GM18526 (cell line): Measurements from ENCODE around the gene KRTAP5-6.

Source experiments
- POLR2A ChIP-seq: IDR thresholded peaks from 3 replicates; pipeline ENCODE4 v1.6.1; 2011; ENCODE audit not compliant: insufficient read length; ENCODE audit errors: extremely low read depth

The KRTAP5-6 gene

DNA sequence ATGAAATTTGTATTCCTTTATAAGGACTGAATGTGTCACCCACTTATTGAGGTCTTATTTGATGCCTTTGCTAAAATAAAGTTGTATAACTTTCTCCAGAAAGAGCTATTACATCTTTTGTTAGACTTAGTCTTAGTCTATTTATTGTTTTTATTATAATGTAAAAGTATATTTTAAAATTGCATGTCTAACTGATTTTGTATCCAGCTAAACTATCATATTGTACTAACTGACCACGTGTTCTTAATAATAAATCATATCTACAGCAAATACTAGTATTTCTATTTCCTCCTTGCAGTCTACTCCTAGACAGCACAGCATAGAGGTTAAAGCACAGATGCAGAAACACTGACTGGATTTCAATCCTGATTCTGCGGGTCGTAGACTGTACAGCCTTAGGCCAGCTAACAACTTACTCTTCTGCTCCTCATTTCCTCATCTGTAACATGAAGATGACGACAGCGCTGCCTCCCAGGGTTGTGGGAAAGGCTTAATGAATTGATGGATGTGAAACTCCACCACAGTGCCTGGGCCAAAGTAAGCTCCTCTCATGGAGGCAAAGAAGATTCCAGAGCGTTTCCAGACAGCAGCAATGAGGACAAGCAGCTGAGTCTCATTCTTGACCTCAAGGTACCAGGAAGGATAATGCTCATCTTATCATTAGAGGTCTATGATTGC is 40.2 kb downstream of the KRTAP5-6 start:
- TF ChIP-seq POLR2A = no peak

DNA sequence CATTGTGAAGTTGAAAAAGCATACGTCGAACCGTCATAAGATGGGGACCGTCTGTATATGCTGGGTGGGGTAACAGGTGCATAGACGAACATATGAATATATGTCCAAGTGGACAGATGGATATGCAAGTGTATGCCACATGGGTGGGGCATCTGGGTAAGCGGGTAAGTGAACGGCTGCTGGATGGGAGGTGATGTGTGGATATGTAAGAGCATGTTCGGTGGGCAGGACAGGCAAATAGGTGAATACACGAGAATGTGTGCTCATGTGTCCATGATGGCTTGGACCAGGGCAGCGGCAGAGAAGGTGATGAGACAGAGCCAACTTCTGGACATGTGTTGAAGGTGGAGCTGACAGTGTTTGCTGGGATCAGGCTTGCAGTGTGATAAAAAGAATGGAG is 41.4 kb downstream of the KRTAP5-6 start:
- TF ChIP-seq POLR2A = no peak

DNA sequence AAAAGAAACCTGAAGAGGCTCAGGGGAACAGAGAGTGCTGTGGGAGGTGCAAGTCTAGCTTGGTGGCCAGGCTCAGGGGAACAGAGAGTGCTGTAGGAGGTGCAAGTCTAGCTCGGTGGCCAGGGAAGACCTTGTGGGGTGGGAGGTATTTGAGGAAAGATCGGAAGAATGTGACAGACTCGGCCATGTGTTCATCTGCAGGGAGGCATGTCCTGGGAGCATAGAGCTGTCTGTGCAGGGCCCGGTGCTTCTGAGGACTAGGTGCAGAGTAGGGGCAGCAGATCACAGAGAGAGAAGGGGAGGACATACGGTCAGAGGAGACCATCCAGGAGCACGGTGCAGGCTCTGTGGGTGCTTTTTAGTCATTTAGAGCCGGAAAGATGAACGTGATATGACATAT is 42.6 kb downstream of the KRTAP5-6 start:
- no peak for TF ChIP-seq POLR2A

DNA sequence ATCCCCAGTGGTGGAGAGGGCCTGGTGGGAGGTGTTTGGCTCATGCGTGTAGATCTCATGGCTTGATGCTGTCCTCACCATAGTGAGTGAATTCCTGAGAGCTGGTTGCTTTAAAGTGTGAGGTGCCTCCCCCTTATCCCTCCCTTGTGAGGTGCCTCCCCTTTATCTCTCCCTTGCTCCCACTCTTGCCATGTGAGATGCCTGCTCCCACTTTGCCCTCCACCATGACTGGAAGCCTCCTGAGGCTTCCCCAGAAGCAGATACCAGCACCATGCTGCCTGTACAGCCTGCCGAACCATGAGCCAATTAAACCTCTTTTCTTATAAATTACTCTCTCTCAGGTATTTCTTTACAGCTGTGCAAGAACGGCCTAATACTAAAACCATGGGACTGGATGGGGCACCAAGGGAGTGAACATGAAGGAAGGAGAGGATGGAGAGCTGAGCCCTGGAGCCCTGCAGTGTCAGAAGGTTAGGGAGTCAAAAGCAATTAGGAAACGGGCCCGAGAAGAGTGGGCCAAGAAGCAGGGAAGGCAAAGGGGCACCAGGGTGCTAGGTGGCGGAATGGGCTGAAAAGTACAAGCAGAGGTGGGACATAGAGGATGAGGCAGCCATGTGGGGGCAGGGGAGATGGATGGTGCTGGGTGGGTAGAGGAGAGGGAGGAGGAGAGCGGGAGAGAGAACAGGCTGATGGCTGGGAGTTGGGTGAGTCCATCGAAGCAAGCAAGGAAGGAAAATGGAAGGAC is 44.0 kb downstream of the KRTAP5-6 start:
- no peak for TF ChIP-seq POLR2A

DNA sequence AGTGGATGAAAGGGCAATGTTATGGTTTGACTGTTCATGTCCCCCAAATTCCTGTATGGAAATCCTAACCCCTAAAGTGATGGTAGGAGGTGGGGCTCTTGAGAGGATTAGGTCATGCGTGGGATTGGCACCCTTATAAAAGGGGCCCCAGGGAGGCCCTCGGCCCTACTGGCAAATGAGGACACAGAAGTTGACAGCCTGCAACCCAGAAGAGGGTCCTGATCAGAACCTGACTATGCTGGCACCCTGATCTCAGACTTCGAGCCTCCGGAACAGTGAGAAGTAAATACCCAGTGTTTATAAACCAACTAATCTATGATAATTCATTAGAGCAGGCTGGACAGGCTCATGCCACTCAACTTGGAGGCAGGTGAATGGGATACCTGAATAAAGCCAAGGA is 44.7 kb downstream of the KRTAP5-6 start:
- no peak for TF ChIP-seq POLR2A

DNA sequence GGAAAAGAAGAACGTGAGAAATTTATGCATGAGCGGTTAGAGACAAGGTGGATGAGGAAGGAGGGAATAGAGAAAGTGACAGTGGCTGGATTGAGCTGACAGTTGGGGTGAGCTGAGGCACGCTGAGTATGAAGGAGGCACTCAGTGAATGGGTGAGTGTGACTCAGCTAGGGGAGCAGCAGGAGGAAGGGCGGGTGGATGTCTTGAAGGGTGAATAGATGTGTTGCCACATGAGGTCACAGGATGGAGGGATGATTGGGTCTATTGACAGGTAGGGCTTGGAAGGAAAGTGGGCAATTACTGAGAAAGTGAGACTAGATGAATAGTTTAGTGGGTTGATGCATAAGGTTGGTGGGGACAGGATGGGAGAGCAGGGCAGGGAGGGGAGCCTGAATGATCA is 45.4 kb downstream of the KRTAP5-6 start:
- TF ChIP-seq POLR2A = no peak

DNA sequence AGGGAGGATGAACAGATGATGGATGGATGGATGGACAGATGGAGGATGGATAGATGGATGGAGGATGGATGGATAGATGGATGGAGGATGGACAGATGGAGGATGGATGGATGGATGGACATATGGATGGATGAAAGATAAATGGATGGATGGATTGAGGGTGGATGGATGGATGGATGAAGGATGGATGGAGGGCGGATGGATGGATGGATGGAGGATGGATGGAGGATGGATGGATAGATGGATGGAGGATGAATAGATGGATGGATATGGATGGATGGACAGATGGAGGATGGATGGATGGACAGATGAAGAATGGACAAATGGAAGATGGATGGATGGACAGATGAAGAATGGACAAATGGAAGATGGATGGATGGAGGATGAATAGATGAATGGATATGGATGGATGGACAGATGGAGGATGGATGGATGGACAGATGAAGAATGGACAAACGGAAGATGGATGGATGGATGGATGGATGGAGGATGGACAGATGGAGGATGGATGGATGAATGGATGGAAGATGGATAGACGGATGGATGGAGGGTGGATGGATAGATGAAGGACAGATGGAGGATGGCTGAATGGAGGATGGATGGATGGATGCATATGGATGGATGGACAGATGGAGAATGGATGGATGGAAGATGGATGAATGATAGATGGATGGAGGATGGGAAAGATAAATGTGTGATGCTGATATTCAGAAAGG is 46.0 kb downstream of the KRTAP5-6 start:
- no peak for TF ChIP-seq POLR2A

DNA sequence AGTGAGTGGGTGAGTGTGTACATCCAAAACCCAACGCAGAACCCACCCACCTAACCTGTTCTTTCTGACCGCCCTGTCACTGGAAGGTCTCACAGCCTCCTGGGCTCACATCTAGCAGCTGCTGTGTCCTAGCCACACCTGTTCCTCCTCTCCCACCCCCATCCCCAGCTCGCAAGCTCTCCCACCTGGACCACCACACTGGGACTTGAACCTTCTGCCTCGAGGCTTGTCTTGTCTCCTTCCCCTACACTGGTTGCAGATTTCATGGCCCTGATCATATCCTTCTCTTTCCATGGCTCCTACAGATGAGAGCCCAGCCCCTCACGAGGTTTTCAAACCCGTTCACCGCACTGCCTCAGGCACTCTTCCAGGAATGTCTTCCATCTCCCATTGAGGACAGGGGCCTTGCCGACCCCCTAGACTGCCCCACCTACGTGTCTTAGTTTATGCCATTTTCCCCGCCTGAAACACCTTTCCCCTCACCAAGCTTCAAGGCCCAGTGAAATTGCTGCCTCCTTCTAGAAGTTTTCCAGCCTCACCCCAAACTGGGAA is 46.7 kb downstream of the KRTAP5-6 start:
- no peak for TF ChIP-seq POLR2A

DNA sequence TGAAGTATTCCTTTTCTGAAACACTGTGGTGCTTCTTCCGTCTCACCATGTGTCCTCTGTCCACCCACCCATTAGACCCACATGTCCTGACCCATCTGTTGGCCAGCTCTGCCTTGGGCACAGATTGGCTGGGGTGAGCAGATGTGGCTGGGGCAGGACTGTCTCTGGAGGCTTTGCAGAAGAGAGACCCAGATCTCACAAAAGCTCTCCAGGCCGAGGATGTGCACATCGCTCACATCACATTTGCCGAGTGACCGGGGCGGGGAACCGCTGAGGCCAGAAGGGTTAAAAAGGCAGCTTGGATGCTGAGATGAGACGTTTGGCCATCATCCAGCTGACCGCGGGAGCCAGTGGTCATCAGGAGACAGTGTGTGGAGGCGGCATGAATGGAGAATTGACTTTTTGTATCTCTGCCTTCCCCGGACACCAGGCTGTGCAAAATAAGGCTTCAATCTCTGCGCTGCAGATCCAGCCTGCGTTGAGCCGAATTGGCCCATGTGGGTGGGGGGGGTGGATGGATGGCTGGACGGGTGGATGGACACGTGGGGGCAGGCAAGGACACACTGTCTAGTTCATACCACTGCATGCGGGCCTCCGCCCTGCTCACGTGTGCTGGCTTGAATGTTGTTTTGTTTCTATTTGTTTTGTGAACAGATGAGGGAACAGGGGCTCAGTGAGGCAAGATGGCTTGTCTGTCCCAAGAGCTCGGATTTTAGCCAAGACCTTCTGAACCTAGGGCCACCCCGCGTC is 47.3 kb downstream of the KRTAP5-6 start:
- no peak for TF ChIP-seq POLR2A

DNA sequence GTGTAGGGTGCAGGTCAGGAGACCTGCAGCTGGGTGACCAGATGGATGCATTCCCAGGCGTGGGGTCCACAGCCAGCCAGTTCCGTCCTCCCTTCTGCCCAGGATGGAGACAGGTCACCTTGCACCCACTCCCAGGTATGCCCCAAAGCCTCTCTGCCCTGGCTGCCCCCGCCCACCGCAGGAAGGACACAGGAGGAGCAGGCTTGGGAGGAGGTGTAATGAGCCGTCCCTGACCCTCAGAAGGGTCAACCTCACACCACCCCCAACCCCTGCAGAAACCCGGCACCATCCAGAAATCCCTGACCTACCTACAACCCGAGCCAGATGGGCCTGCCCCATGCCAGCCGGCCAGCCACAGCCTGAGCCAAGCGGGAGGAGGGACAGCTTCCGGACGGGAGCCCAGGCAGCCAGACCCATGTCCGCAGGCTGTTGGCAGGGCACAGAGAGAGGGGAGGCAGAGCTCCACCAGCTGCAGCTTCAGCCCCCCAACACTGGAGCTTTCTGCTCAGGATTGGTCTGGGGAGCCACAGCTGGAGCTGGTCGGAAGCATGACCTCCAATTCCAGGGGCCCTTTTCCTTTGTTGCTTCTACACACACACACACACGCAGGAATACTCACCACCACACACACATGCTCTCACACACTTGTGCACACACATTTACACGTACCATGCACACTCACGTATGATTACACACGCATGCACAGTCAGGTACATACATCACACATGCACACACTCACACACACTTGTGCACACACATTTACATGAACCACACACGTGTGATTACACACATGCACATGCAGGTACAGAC is 48.1 kb downstream of the KRTAP5-6 start:
- no peak for TF ChIP-seq POLR2A

DNA sequence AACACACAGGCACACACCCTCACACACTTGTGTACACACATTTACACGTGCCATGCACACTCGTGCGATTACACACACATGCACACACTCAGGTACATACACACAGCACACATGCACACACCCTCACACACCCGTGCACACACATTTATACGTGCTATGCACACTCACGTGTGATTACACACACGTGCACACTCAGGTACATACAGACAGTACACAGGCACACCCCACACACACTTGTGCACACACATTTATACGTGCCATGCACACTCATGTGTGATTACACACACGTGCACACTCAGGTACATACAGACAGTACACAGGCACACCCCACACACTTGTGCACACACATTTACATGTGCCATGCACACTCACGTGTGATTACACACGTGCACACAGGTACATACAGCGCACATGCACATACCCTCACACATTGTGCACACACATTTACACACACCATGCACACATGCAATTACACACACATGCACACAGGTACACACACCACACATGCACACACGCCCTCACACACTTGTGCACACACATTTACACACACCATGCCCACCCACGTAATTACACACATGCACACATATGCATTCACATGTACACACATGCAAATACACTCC is 48.8 kb downstream of the KRTAP5-6 start:
- TF ChIP-seq POLR2A = no peak

DNA sequence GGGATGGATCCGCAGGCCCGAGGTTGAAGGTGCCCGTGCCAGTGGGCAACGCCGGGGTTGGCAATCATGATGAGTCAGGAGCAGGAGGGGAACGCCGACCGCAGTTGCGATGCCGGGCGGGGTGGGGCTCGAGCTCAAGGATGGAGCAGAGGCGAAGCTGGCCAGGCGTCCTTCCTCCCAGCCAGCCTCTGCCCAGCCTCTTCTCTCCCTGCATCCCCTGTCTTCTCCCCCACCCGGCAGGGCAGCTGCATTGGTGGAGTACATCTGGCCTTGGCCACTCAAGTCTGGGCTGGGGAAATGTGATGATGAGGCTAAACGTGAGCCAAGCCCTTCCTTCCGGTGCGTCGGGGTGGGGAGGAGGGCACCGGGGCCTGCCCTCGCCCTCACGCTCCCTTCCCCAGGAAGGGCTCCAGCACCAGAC is 49.5 kb downstream of the KRTAP5-6 start:
- TF ChIP-seq POLR2A = no peak

DNA sequence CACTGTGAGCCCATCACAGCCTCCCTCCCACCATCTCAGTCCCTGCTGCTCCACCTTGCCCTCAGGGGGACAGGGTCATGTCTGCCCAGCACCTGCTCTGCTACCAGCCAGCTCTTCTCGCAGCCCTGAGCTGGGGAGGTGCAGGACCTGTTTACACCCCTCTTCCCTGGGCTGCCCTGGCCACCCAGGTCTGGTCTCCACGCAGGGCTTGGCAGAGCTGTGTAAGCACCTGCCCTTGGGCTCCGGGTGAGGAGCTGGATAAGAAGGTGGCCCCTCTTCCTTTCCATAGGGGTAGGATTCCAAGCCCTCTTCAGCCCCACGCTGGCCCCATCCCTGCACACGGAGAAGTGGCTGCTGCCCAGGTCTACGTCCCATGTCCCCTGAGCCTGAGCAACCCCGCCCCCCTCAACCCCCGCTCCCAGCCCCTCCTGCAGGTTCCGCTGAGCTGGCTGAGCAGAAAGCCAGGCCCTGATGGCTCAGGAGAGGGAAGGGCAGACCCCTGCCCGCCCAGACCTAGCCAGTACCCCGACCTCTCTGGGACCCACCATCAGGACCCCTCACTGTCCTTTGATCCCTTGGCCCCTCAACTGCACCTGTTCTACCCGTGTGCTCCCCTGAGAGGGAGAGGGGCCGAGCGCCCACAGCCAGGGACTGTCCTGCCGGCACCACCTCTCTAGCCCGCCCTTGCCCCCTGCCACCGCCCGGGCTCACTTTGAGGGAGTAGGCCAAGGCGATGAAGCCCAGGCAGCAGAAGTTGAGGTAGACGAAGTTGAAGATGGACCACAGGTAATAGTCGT is 50.2 kb downstream of the KRTAP5-6 start:
- TF ChIP-seq POLR2A = no peak
